Heart right ventricle (tissue), 16 donors: Measurements from ENCODE around the gene KIAA2012. TPM values are rescaled to one million over a fixed set of nuclear protein-coding genes. Genes with fewer than 3 reads are reported as not detected.

Experiments used
- ATAC-seq, 8 donors: fragments of 200-7000 bp; cut with Tn5 transposase; one replicate each; pipeline ENCODE4 v1.9.1; 2020; ENCODE audit warnings: mild to moderate bottlenecking in 8 of 8, moderate library complexity in 8 of 8, moderate number of reproducible peaks in 1 of 8
- DNase-seq, 2 donors: peaks; one replicate each; pipeline ENCODE4 v3.0.0-alpha.2; 2020
- H3K27ac ChIP-seq, 10 donors: fragments of 200-600 bp; sonication (generic) in 2 of 10; one replicate each; pipeline versions ENCODE4 v1.5.0 to v1.8.0; 2020 to 2022; ENCODE audit warnings: mild to moderate bottlenecking in 3 of 10
- H3K27me3 ChIP-seq, 7 donors: fragments of 200-600 bp; one replicate each; pipeline ENCODE4 v1.8.0; 2021 to 2022; ENCODE audit warnings: mild to moderate bottlenecking in 2 of 7
- H3K36me3 ChIP-seq, 9 donors: fragments of 200-600 bp; sonication (generic) in 1 of 9; one replicate each; pipeline versions ENCODE4 v1.5.0 to v1.8.0; 2020 to 2022; ENCODE audit warnings: mild to moderate bottlenecking in 2 of 9
- H3K4me1 ChIP-seq, 9 donors: fragments of 200-600 bp; sonication (generic) in 1 of 9; one replicate each; pipeline versions ENCODE4 v1.5.0 to v1.8.0; 2020 to 2022; ENCODE audit warnings: mild to moderate bottlenecking in 4 of 9
- H3K4me3 ChIP-seq, 10 donors: fragments of 200-600 bp; sonication (generic) in 2 of 10; one replicate each; pipeline versions ENCODE4 v1.5.0 to v1.8.0; 2020 to 2022; ENCODE audit warnings: mild to moderate bottlenecking in 7 of 10, moderate library complexity in 2 of 10
- H3K9me3 ChIP-seq, 11 donors: fragments of 200-600 bp in 10 of 11; sonication (generic) in 2 of 11; one replicate each; pipeline versions ENCODE4 v1.5.0 to v1.8.0; 2013 to 2022; ENCODE audit warnings: mild to moderate bottlenecking in 2 of 11, control low read depth in 1 of 11, moderate library complexity in 1 of 11
- CTCF ChIP-seq, 9 donors: fragments of 200-600 bp; sonication (generic) in 2 of 9; IDR thresholded peaks; one replicate each; pipeline versions ENCODE4 v1.5.0 to v1.8.0; 2021 to 2022; ENCODE audit warnings: antibody characterized with exemption in 9 of 9, mild to moderate bottlenecking in 5 of 9, moderate library complexity in 1 of 9
- WGBS, 2 donors: extraction: QIAGEN DNeasy Blood & Tissue Kit; methylation state at CpG; one replicate each; pipeline ENCODE4 v1.1.7; 2013; ENCODE audit warnings: inconsistent platforms in 1 of 2; 5-methylcytosine and 5-hydroxymethylcytosine counted together
- intact Hi-C, 10 donors: fragments of 100-400 bp; cut with DNase I; formaldehyde crosslinking; loops; one replicate each; pipeline versions ENCODE4 v1.11.1 to v1.14.2; 2022
- polyA plus RNA-seq, 2 donors: library from polyadenylated mRNA; stranded (reverse); fragments of 200-250 nt; gene quantifications; one replicate each; pipeline ENCODE4 v1.2.3, GENCODE V29; 2013
- total RNA-seq, 10 donors: library from RNA; stranded (reverse); fragmentation: NEBNext Ultra II Directional in 3 of 10; extraction: Animal tissue kit (Norgen Biotek cat#: 25700) in 3 of 10; gene quantifications; one replicate each; pipeline versions ENCODE4 v1.2.1 to v1.2.4, GENCODE V29; 2021 to 2023
- donor health status: Arrhythmogenic right ventricular cardiomyopathy.
- donor health status: ischemic (EF 13 %, LVEDD 7.1; RV severe dilation, severe dysfunction).
- donor health status: healthy with polysubstance abuse.
- donor health status: DM: no; HTN: yes; CAD: no.
- donor health status: DM: no; HTN: no; CAD: no.
- donor health status: ischemic (EF 25% LVEDD 6.9; RV normal size, moderate dysfunction).
- donor health status: ischemic (EF 25% LVEDD 5.7; RV mildly dilated, moderate dysfunction).
- donor health status: healthy.
- donor health status: DM: yes; HTN: yes; CAD: no.
- donor health status: Ischemic cardiomyopathy.
- donor health status: ischemic (EF 35%, LVEDD 5.7; RV mildly dilated, moderate dysfunction).
- donor health status: nonischemic (EF 11% LVEDD 7.7; RV severe dilation, severe dysfunction).
- donor health status: DM: yes; HTN: yes; CAD: no.
- donor health status: PGD.
- donor health status: ischemic (EF 29% LVEDD 5.4; RV normal size, mild dysfunction).
- donor health status: nonischemic (EF 23%, LVEDD 6.1; RV moderate dilation, normal function).

KIAA2012 gene
- total and polyA plus RNA-seq, 12 donors = not detected

- Histone ChIP-seq H3K36me3 (no peaks in the 10 kb centered on the region), H3K4me3 (peak overlapping the region in 1 of 10 donors; percentile 7), H3K4me1 (peaks cover 0 to 34% (median 19%) of the 10 kb centered on the region in 9 donors), H3K27me3 (peaks cover 0 to 4% (median 0%) of the 10 kb centered on the region in 7 donors), H3K9me3 (no peaks in the 10 kb centered on the region), H3K27ac (peak overlapping the region in 6 of 10 donors; percentile 25 to 68 (median 54))
- peak; percentile 46 to 75 (median 63) for ATAC-seq
- WGBS, 2 donors = 30 to 35% methylated on average over 13 of the region's 13 CpGs
- TF ChIP-seq CTCF (IDR thresholded peaks at IDR 0.05) = no peak
- peak; percentile 30 to 61 for DNase-seq
- intact Hi-C loops = loop anchor here in 2 of 10 donors (1.0 to 10.0 kb wide), 2 partner anchors 15 to 64 kb away; no protein-coding TSS in a partner anchor
Measured at GRCh38 chr2:202149155-202149762, 76.2 kb downstream of the KIAA2012 start.

GRCh38 chr2:202149936-202150335 is 76.9 kb downstream of the KIAA2012 start:
- intact Hi-C loops = loop anchor here in 3 of 10 donors (1.0 to 10.0 kb wide), 3 partner anchors 14 to 95 kb away; no protein-coding TSS in a partner anchor
- Histone ChIP-seq H3K27me3 (peaks cover 0 to 4% (median 0%) of the 10 kb centered on the region in 7 donors), H3K27ac (peak overlapping the region in 4 of 10 donors; percentile 41 to 68 (median 54)), H3K4me1 (peaks cover 0 to 34% (median 18%) of the 10 kb centered on the region in 9 donors), H3K4me3 (no peak overlapping the region), H3K36me3 (no peaks in the 10 kb centered on the region), H3K9me3 (no peaks in the 10 kb centered on the region)
- no peak for DNase-seq
- 56 to 72% methylated on average over 4 of the region's 4 CpGs for WGBS, 2 donors
- ATAC-seq = peak in 3 of 8 donors; percentile 32 to 64 (median 34)
- TF ChIP-seq CTCF (IDR thresholded peaks at IDR 0.05) = no peak

GRCh38 chr2:202152104-202152715 is 79.2 kb downstream of the KIAA2012 start:
- peaks cover 0 to 4% (median 0%) of the 10 kb centered on the region in 7 donors for H3K27me3 ChIP-seq
- TF ChIP-seq CTCF (IDR thresholded peaks at IDR 0.05) = no peak
- H3K4me3 ChIP-seq = no peak overlapping the region
- ATAC-seq (no peak), DNase-seq (no peak)
- peaks cover 0 to 31% (median 15%) of the 10 kb centered on the region in 9 donors for H3K4me1 ChIP-seq
- intact Hi-C loops = loop anchor here in 1 of 10 donors (10.0 kb wide), 1 partner anchor 97 kb away; no protein-coding TSS in a partner anchor
- no peaks in the 10 kb centered on the region for H3K9me3 ChIP-seq
- no peaks in the 10 kb centered on the region for H3K36me3 ChIP-seq
- no peak overlapping the region for H3K27ac ChIP-seq
- 47 to 51% methylated on average over 5 of the region's 5 CpGs for WGBS, 2 donors

GRCh38 chr2:202154613-202155012 is 81.6 kb downstream of the KIAA2012 start:
- no peak for ATAC-seq
- WGBS, 2 donors = 78 to 81% methylated on average over 9 of the region's 9 CpGs
- Histone ChIP-seq H3K4me3 (no peak overlapping the region), H3K9me3 (no peaks in the 10 kb centered on the region), H3K27ac (no peak overlapping the region), H3K36me3 (no peaks in the 10 kb centered on the region), H3K4me1 (peaks cover 0 to 8% (median 5%) of the 10 kb centered on the region in 9 donors), H3K27me3 (peaks cover 0 to 4% (median 0%) of the 10 kb centered on the region in 7 donors)
- no peak for DNase-seq
- TF ChIP-seq CTCF (IDR thresholded peaks at IDR 0.05) = no peak
- intact Hi-C loops = loop anchor here in 1 of 10 donors (10.0 kb wide), 1 partner anchor 100 kb away; no protein-coding TSS in a partner anchor
